ENCODE data around the gene DHRS7B.

DHRS7B gene

DNA sequence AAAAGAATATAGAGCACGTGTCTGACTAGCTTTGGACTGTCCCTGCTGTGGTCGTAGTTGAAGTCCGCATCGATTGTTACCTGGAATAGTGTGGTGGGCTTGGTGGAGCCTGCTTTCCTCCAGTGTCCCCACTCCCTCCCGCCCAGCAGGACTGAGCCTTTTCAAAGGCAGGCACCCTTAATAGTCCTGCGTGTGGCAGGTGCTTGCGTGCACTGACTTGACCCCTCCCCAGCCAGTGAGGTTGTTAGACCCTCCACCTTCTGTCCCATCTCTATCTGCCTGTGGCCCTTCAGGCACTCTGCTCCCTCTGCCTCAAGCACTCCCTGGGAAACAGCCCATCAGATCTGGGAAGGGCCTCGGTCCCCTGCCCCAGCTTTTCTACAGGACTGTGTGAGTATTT, 50.6 kb downstream of the DHRS7B start:
- ChIA-PET POLR2A (interaction anchor here (0.6 kb wide), 1 partner anchor 16 kb away, joined by 3 read pairs; no protein-coding TSS in a partner anchor), CTCF (interaction anchor here (0.9 to 2.2 kb wide), 2 partner anchors 49 to 102 kb away, joined by 3 to 10 read pairs; no protein-coding TSS in a partner anchor)
- TF ChIP-seq, protein P1, sequence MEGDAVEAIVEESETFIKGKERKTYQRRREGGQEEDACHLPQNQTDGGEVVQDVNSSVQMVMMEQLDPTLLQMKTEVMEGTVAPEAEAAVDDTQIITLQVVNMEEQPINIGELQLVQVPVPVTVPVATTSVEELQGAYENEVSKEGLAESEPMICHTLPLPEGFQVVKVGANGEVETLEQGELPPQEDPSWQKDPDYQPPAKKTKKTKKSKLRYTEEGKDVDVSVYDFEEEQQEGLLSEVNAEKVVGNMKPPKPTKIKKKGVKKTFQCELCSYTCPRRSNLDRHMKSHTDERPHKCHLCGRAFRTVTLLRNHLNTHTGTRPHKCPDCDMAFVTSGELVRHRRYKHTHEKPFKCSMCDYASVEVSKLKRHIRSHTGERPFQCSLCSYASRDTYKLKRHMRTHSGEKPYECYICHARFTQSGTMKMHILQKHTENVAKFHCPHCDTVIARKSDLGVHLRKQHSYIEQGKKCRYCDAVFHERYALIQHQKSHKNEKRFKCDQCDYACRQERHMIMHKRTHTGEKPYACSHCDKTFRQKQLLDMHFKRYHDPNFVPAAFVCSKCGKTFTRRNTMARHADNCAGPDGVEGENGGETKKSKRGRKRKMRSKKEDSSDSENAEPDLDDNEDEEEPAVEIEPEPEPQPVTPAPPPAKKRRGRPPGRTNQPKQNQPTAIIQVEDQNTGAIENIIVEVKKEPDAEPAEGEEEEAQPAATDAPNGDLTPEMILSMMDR (IDR thresholded peaks at IDR 0.05; ENCODE audit: insufficient read depth, low read length, missing control alignments) = no peak
- no peak overlapping the region for H3K4me3 ChIP-seq (ENCODE audit: low read depth, low read length)
- no peak for DNase-seq (ENCODE audit: low read depth, low spot score)

DNA sequence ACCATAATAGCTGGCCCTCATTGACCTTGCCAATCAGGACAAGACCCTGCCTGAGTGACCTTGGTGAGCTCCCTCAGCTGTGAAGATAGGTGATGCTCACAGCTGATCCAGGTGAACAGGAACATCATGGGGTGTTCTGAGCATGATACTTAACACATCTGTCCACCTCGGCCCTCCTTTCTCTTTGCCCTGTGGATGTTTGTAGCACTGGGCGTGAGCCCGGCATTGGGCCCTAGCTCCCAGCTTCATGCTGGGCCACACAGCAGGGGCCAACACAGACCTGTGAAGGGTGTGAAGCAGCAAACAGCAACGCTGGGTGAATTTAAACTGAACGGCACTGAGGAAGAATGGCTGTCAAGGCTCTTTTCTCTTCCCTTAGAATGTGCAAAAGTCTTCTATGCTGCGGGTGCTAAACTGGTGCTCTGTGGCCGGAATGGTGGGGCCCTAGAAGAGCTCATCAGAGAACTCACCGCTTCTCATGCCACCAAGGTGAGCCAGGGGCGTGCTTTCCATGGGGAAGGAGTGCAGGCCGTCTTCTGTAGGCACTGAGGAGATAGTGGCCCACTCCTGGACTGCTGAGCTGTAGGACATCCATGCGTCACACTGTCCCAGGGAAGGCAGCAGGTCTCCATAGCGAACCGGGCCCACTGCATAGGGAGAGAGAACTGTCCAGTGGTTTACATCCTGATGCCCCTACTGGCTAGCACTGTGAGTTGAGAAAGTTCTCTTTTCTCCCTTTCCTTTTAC, 51.3 kb downstream of the DHRS7B start:
- DNase-seq (ENCODE audit: low read depth, low spot score) = no peak
- ChIA-PET POLR2A (interaction anchor here (0.6 kb wide), 2 partner anchors 16 to 33 kb away, joined by 3 read pairs; no protein-coding TSS in a partner anchor), CTCF (interaction anchor here (0.9 to 2.2 kb wide), 2 partner anchors 49 to 102 kb away, joined by 3 to 10 read pairs; no protein-coding TSS in a partner anchor)
- H3K4me3 ChIP-seq (ENCODE audit: low read depth, low read length) = no peak overlapping the region
- TF ChIP-seq, protein P1 (IDR thresholded peaks at IDR 0.05; ENCODE audit: insufficient read depth, low read length, missing control alignments) = no peak

DNA sequence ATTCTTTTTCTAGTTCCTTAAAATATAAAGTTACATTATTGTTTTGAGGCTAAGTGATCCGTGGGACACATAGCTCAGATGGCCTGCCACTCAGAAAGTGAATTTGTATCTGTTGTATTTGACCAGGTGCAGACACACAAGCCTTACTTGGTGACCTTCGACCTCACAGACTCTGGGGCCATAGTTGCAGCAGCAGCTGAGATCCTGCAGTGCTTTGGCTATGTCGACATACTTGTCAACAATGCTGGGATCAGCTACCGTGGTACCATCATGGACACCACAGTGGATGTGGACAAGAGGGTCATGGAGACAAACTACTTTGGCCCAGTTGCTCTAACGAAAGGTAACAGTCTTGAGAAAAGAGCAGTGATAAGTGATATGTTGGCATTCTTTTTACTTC, 56.7 kb downstream of the DHRS7B start:
- POLR2A ChIA-PET = no interaction called here
- DNase-seq (ENCODE audit: low read depth, low spot score) = no peak
- CTCF ChIA-PET = no interaction called here
- no peak overlapping the region for H3K4me3 ChIP-seq (ENCODE audit: low read depth, low read length)
- TF ChIP-seq, protein P1 (IDR thresholded peaks at IDR 0.05; ENCODE audit: insufficient read depth, low read length, missing control alignments) = no peak

DNA sequence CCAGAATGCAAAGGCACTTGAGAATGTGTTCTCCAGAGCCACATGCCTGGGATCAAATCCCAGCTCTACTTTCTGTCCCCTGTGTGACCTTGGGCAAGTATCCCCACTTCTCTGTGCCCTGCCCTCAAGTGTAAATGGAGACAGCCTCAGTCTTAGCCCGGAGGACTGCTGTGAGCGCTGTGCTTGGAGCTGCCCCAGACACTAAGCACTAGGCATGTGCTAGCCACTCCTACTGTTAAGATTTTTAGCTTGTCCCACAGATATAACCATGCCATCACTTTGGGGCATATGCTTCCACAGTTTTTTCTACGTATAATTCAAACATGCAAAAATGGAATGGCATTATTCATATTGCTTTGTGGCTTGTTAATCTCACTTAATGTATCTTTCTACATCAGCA, 57.8 kb downstream of the DHRS7B start:
- no peak overlapping the region for H3K4me3 ChIP-seq (ENCODE audit: low read depth, low read length)
- CTCF ChIA-PET = interaction anchor here (1.2 to 1.4 kb wide), 2 partner anchors 15 to 55 kb away, joined by 3 to 5 read pairs; no protein-coding TSS in a partner anchor
- TF ChIP-seq, protein P1 (IDR thresholded peaks at IDR 0.05; ENCODE audit: insufficient read depth, low read length, missing control alignments) = no peak
- DNase-seq (ENCODE audit: low read depth, low spot score) = no peak
- POLR2A ChIA-PET = no interaction called here

DNA sequence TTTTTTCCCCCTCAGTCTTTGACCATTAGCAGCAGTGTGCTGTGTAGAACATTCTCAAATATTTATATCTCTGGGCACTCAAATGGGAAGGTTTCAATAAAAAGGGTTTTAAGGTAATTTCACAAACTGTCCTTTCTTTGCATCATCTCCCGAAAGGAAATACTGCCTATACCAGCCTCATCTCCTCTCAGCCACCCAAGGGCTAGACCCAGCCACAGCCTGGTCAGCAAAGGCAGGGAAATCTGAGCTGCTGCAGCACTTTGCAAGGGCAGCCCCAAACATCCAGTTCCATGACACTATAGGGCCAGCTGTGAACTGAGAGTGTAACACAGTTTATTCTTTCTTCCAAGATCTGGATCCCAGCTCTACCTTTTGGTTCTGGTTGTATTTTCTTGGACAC, 58.3 kb downstream of the DHRS7B start:
- POLR2A ChIA-PET = no interaction called here
- no peak overlapping the region for H3K4me3 ChIP-seq (ENCODE audit: low read depth, low read length)
- no peak for DNase-seq (ENCODE audit: low read depth, low spot score)
- CTCF ChIA-PET = interaction anchor here (1.2 to 1.4 kb wide), 3 partner anchors 8 to 56 kb away, joined by 3 to 5 read pairs (median 3); no protein-coding TSS in a partner anchor
- TF ChIP-seq, protein P1 (IDR thresholded peaks at IDR 0.05; ENCODE audit: insufficient read depth, low read length, missing control alignments) = no peak

DNA sequence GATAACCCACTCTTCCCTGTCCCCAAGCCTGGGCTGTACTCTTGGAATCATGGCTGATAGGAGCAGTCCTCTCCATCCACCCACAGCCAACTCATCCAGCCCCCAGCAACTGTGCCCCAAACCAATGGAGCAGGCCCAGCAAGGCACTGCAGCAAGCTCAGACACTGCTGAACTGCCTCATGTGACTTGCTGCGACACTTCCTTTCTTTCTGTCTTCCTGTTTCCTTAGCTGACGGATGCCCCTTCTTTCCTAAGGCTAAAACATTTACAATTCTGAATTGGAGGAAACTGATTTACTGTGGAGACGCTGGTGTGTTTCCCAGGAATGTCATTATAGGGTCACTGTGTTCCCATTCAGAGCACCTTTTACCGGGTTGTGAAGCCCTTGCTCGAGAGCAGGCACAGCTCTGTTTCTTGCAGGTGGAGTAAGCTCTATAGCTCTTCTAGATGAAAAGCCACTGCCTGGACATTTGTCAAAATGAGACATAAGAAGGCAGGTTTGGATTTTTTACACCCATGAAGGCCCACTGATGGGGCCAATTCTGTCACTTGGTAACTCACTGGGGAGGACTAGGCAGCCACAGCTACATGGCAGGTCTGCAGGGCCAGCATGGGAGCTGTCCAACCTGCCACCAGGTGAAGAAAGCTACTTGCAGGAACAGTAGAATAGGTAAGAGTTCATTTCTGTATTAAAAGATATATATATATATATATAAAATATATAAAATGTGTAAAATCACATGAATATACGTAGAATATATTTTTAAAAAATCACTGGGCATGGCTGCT, 59.8 kb downstream of the DHRS7B start:
- no peak overlapping the region for H3K4me3 ChIP-seq (ENCODE audit: low read depth, low read length)
- CTCF ChIA-PET = interaction anchor here (1.3 kb wide), 1 partner anchor 10 kb away, joined by 3 read pairs; no protein-coding TSS in a partner anchor
- POLR2A ChIA-PET = no interaction called here
- DNase-seq (ENCODE audit: low read depth, low spot score) = no peak
- TF ChIP-seq, protein P1 (IDR thresholded peaks at IDR 0.05; ENCODE audit: insufficient read depth, low read length, missing control alignments) = no peak

All from AG04449 (cell line).